Endothelial cell of umbilical vein (primary cell): ENCODE data around the gene CEMIP. TPM values are rescaled to one million over a fixed set of nuclear protein-coding genes. Genes with fewer than 3 reads are reported as not detected.

Experiments used
- BruUV-seq: library from RNA; stranded (reverse); fragments of 400-500 nt; replicated peaks from 2 replicates; lab custom pipeline; 2021; lab: Mats Ljungman, UMichigan
- CTCF ChIA-PET: fragments of 300-600, 350-600 bp; sonication (Branson Sonifier 250); formaldehyde crosslinking; loops from one replicate; lab custom pipeline; 2021; ENCODE audit warnings: antibody characterized with exemption, inconsistent platforms; lab: Charles Lee
- POLR2A ChIA-PET: fragments of 300-600, 350-600 bp; sonication (Branson Sonifier 250); formaldehyde crosslinking; loops from one replicate; lab custom pipeline; 2021; ENCODE audit warnings: antibody characterized with exemption, inconsistent platforms; lab: Charles Lee
- DNase-seq: peaks from one replicate; pipeline ENCODE4 v3.0.0-alpha.2; 2011; ENCODE audit warnings: low read depth, low spot score
- FAIRE-seq: peaks from 2 replicates; lab custom pipeline; 2011; peaks lifted over from hg19 to GRCh38; lab: Jason Lieb, UNC
- H2AFZ ChIP-seq: 2 replicates; pipeline ENCODE4 v1.6.0; 2012; ENCODE audit warnings: low read depth, low read length, control low read depth, inconsistent platforms
- H3K27ac ChIP-seq: 2 replicates; pipeline ENCODE4 v1.5.1; 2011; ENCODE audit warnings: low read depth, mild to moderate bottlenecking, control low read depth, low read length, moderate library complexity; ENCODE audit not compliant: insufficient read depth
- H3K27me3 ChIP-seq, 2 experiments: 2 replicates each; pipeline versions ENCODE4 v1.6.0 to v1.6.1; 2011; ENCODE audit warnings: low read length in 2 of 2, mixed read lengths in 1 of 2; ENCODE audit not compliant: control insufficient read depth in 2 of 2, insufficient read depth in 2 of 2
- H3K36me3 ChIP-seq, 2 experiments: 2 replicates in 1 of 2; 3 replicates in 1 of 2; pipeline ENCODE4 v1.5.1; 2011; ENCODE audit warnings: low read length in 2 of 2, mild to moderate bottlenecking in 1 of 2, moderate library complexity in 1 of 2; ENCODE audit not compliant: control insufficient read depth in 2 of 2, insufficient read depth in 2 of 2; ENCODE audit errors: extremely low read depth in 1 of 2
- H3K4me1 ChIP-seq: 3 replicates; pipeline ENCODE4 v1.5.1; 2011; ENCODE audit warnings: mild to moderate bottlenecking, low read length; ENCODE audit not compliant: control insufficient read depth, insufficient read depth; ENCODE audit errors: extremely low read depth
- H3K4me2 ChIP-seq: 2 replicates; pipeline ENCODE4 v1.6.1; 2011; ENCODE audit warnings: low read length, control low read depth, mixed read lengths; ENCODE audit not compliant: insufficient read depth
- H3K4me3 ChIP-seq, 3 experiments: fragments of 200-600 bp in 1 of 3; sonication (generic), shearing (Covaris generic) in 1 of 3; replicated peaks in 1 of 3; 2 replicates each; pipeline ENCODE4 v1.5.1; 2011 to 2016; ENCODE audit warnings: control low read depth in 3 of 3, low read length in 3 of 3, mild to moderate bottlenecking in 2 of 3, inconsistent platforms in 1 of 3, low read depth in 1 of 3, moderate library complexity in 1 of 3; ENCODE audit not compliant: insufficient read depth in 1 of 3
- H3K79me2 ChIP-seq: 2 replicates; pipeline ENCODE4 v1.6.0; 2012; ENCODE audit warnings: low read length, inconsistent platforms; ENCODE audit not compliant: control insufficient read depth, insufficient read depth
- H3K9ac ChIP-seq: replicated peaks from 2 replicates; pipeline ENCODE3; 2011; ENCODE audit warnings: low read length, control low read depth; ENCODE audit not compliant: insufficient read depth; ENCODE audit errors: extremely low read depth
- H3K9me1 ChIP-seq: replicated peaks from 3 replicates; pipeline ENCODE4 v1.6.0; 2011; ENCODE audit warnings: mild to moderate bottlenecking, low read length; ENCODE audit not compliant: control insufficient read depth, insufficient read depth; ENCODE audit errors: extremely low read depth
- H3K9me3 ChIP-seq: replicated peaks from 2 replicates; pipeline ENCODE4 v1.5.1; 2012; ENCODE audit warnings: low read length, inconsistent platforms; ENCODE audit not compliant: control insufficient read depth, insufficient read depth
- H4K20me1 ChIP-seq: replicated peaks from 2 replicates; pipeline ENCODE3; 2011; ENCODE audit warnings: mild to moderate bottlenecking, low read length; ENCODE audit not compliant: control insufficient read depth, insufficient read depth; ENCODE audit errors: extremely low read depth
- EZH2 ChIP-seq: IDR thresholded peaks from 2 replicates; pipeline ENCODE4 v1.6.1; 2012; ENCODE audit warnings: borderline replicate concordance, low read depth, mild to moderate bottlenecking, moderate library complexity, low read length, inconsistent platforms; ENCODE audit not compliant: severe bottlenecking
- FOS ChIP-seq: IDR thresholded peaks from 2 replicates; pipeline ENCODE4 v1.6.1; 2011; ENCODE audit warnings: mild to moderate bottlenecking, low read length, moderate library complexity, borderline replicate concordance; ENCODE audit not compliant: insufficient read depth
- GATA2 ChIP-seq: IDR thresholded peaks from 2 replicates; pipeline ENCODE4 v1.7.0; 2011; ENCODE audit warnings: low read depth, mild to moderate bottlenecking, moderate library complexity, mixed read lengths, low read length; ENCODE audit not compliant: insufficient read length, insufficient read depth
- JUN ChIP-seq: IDR thresholded peaks from 2 replicates; pipeline ENCODE4 v1.6.1; 2011; ENCODE audit warnings: borderline replicate concordance, low read depth; ENCODE audit not compliant: insufficient read length, insufficient read depth
- POLR2AphosphoS5 ChIP-seq: IDR thresholded peaks from 2 replicates; pipeline ENCODE4 v1.6.1; 2012; ENCODE audit warnings: low read depth, mild to moderate bottlenecking, control low read depth, low read length, moderate library complexity; ENCODE audit not compliant: insufficient read depth
- dilution Hi-C: fragments of 300-500 bp; cut with MboI; formaldehyde crosslinking; loops from one replicate; pipeline ENCODE4 v1.15.0; 2019; ENCODE audit warnings: low sequenced_read_pairs; ENCODE audit not compliant: extremely low pct_ligation_motif_present
- intact Hi-C: fragments of 100-400 bp; cut with micrococcal nuclease; formaldehyde crosslinking; loops from one replicate; pipeline ENCODE4 v1.10.0; 2022
- polyA plus RNA-seq, 4 experiments: library from polyadenylated mRNA; depleted of rRNA in 3 of 4; stranded (reverse) in 3 of 4; unstranded in 1 of 4; fragments of >200 nt; gene quantifications; 2 replicates each; pipeline versions ENCODE4 v1.2.1 to v1.2.3, GENCODE V29; 2011 to 2012; ENCODE audit warnings: missing spikeins in 1 of 4
- total RNA-seq: library from RNA; stranded (reverse); gene quantifications from 2 replicates; pipeline ENCODE4 v1.2.3, GENCODE V29; 2021
- TF ChIP-seq, protein P1 (sequence below), 2 donors: IDR thresholded peaks; 1 replicate in 1 of 2; 2 replicates in 1 of 2; pipeline ENCODE4 v1.5.1; 2011; ENCODE audit warnings: low read length in 2 of 2, mild to moderate bottlenecking in 2 of 2, moderate library complexity in 2 of 2, control low read depth in 1 of 2, inconsistent platforms in 1 of 2, low read depth in 1 of 2; ENCODE audit not compliant: insufficient read depth in 1 of 2; ENCODE audit errors: extremely low read depth in 1 of 2

CEMIP gene
- total and polyA plus RNA-seq, 2 donors (not counting 3 experiments of a cell fraction or from before 2014, with no cell fraction given): 0.01 TPM; not detected in 1

DNA sequence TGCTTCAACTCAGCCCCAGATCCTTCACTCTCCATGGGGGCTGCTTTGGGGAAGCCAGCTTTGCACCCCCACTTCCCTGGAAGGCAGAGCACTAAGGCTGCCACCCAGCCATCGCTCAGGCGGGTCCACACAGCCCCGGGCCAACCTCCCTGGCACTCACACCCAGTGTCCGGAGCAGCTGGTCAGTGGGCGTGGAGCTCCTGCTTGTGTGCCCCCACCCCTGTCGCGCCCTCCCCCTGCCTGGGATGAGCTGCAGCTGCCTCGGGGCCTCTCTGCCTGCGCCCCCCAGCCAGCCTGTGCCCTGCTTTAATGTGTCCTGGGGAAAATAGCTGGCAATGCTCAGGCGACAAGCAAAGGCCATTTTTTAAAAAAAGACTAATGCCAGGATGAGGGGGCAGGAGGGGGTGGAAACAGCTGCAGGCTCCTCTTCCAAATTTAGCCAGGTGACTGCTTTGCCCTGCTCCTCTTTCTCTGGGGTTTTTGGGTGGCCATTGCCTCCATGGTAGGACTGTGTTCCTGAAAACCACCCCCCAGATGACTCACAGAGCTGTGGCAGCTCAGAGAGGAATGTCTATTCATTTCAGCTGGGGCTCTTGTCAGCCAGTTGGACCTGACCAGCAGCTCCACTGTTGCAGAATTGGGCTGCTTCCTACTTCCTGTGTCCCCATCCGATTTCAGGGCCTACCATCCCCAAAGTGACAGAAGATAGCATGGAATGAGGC lies 65.0 kb downstream of the CEMIP start:
- Histone ChIP-seq H3K9me1 (no peaks in the 10 kb centered on the region), H3K9me3 (no peaks in the 10 kb centered on the region), H4K20me1 (no peaks in the 10 kb centered on the region), H3K4me1 (no peaks in the 10 kb centered on the region), H3K9ac (no peak overlapping the region), H3K4me3 (no peak overlapping the region), H3K79me2 (no peaks in the 10 kb centered on the region), H3K27ac (no peak overlapping the region), H3K36me3 (no peaks in the 10 kb centered on the region), H2AFZ (no peak overlapping the region), H3K27me3 (no peaks in the 10 kb centered on the region), H3K4me2 (no peak overlapping the region)
- dilution Hi-C loops (no loop called here), intact Hi-C loops (no loop called here)
- CTCF ChIA-PET: interaction anchor here (1.1 to 2.2 kb wide), 2 partner anchors 126 to 422 kb away, joined by 4 to 6 read pairs; no protein-coding TSS in a partner anchor
- no peak for DNase-seq
- BruUV-seq: no TSS peak
- TF ChIP-seq JUN (no peak), FOS (no peak), POLR2AphosphoS5 (no peak), GATA2 (no peak), EZH2 (no peak)
- TF ChIP-seq, protein P1, sequence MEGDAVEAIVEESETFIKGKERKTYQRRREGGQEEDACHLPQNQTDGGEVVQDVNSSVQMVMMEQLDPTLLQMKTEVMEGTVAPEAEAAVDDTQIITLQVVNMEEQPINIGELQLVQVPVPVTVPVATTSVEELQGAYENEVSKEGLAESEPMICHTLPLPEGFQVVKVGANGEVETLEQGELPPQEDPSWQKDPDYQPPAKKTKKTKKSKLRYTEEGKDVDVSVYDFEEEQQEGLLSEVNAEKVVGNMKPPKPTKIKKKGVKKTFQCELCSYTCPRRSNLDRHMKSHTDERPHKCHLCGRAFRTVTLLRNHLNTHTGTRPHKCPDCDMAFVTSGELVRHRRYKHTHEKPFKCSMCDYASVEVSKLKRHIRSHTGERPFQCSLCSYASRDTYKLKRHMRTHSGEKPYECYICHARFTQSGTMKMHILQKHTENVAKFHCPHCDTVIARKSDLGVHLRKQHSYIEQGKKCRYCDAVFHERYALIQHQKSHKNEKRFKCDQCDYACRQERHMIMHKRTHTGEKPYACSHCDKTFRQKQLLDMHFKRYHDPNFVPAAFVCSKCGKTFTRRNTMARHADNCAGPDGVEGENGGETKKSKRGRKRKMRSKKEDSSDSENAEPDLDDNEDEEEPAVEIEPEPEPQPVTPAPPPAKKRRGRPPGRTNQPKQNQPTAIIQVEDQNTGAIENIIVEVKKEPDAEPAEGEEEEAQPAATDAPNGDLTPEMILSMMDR (IDR thresholded peaks at IDR 0.05; ENCODE audit: extremely low read depth in 1 of 2, insufficient read depth in 1 of 2, low read depth in 1 of 2, low read length in 2 of 2): no peak
- FAIRE-seq: no peak
- POLR2A ChIA-PET: no interaction called here
